ENCODE results near the gene MAN1C1. TPM values are rescaled to one million over a fixed set of nuclear protein-coding genes. Genes with fewer than 3 reads are reported as not detected.

Gene MAN1C1
- total and polyA plus RNA-seq, 9 of the 15 experiments (the other 6 are each of a cell fraction or from before 2014, with no cell fraction given) = 0.04 to 0.44 (median 0.10) TPM; not detected in 3

DNA sequence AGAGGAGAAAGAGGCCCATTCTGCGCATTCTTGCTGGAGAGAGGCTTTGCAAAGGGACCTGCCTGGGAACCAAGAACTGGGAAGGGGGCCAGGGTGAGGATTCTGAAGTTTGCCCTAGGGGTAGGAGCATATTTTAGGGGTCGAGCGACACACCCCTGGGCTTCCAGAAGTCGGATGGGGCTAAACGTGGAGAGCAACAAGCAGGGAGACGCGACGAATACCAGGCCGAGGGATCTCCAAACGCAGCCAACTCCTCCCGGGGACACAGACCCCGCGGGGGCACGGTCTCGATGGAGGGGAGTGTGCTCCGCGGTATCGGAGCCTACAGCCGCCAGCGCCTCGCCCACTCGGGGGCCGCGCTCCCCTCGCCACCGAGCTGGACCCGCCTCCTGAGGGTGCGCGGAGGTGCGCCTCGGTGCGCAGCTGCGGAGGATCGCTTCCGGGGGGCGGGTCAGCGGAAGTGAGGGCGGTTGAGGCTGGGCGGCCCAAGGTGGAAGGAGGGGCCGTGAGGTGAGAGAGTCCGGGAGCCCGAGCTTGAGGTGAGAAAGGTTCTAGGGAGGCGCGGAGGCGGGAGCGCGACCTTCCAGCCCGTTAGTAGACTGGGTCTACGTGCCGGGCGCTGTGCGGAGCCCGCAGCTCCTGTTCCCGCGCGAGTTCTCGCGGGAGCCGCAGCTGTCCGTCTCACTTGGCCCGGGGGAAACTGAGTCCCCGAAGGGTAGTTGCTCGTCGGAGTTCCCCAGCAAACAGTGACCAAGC, 203.1 kb downstream of the MAN1C1 start, which contains the start of gene MTFR1L (continued):
- no peak for TF ChIP-seq IFI16 (CRISPR knock-in tag; IDR thresholded peaks at IDR 0.05)
- TF ChIP-seq MEF2A (IDR thresholded peaks at IDR 0.05; ENCODE audit: control insufficient read depth, low read depth, low read length) = no peak
- no peak for TF ChIP-seq PTTG1 (tag; IDR thresholded peaks at IDR 0.05; ENCODE audit: low read depth)
- TF ChIP-seq ZNF174 (CRISPR knock-in tag; IDR thresholded peaks at IDR 0.05) = no peak
- TF ChIP-seq, protein P1, sequence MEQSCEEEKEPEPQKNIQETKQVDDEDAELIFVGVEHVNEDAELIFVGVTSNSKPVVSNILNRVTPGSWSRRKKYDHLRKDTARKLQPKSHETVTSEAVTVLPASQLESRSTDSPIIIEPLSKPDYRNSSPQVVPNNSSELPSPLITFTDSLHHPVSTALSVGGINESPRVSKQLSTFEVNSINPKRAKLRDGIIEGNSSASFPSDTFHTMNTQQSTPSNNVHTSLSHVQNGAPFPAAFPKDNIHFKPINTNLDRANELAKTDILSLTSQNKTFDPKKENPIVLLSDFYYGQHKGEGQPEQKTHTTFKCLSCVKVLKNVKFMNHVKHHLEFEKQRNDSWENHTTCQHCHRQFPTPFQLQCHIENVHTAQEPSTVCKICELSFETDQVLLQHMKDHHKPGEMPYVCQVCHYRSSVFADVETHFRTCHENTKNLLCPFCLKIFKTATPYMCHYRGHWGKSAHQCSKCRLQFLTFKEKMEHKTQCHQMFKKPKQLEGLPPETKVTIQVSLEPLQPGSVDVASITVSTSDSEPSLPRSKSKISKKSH (CRISPR knock-in tag; IDR thresholded peaks at IDR 0.05) = no peak
- no peak for TF ChIP-seq HMG20B (CRISPR knock-in tag; IDR thresholded peaks at IDR 0.05)
- TF ChIP-seq, protein P2, sequence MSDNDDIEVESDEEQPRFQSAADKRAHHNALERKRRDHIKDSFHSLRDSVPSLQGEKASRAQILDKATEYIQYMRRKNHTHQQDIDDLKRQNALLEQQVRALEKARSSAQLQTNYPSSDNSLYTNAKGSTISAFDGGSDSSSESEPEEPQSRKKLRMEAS (CRISPR knock-in tag; IDR thresholded peaks at IDR 0.05) = peak; percentile 87
- TF ChIP-seq RBBP5 (IDR thresholded peaks at IDR 0.05; ENCODE audit: borderline replicate concordance, insufficient read depth, low read length, poor library complexity, severe bottlenecking) = peak; percentile 92
- TF ChIP-seq ZNF124 (CRISPR knock-in tag; IDR thresholded peaks at IDR 0.05) = no peak
- TF ChIP-seq, protein P3, sequence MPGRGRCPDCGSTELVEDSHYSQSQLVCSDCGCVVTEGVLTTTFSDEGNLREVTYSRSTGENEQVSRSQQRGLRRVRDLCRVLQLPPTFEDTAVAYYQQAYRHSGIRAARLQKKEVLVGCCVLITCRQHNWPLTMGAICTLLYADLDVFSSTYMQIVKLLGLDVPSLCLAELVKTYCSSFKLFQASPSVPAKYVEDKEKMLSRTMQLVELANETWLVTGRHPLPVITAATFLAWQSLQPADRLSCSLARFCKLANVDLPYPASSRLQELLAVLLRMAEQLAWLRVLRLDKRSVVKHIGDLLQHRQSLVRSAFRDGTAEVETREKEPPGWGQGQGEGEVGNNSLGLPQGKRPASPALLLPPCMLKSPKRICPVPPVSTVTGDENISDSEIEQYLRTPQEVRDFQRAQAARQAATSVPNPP (IDR thresholded peaks at IDR 0.05; ENCODE audit: borderline replicate concordance, insufficient read depth, insufficient read length) = no peak
- TF ChIP-seq CCAR2 (IDR thresholded peaks at IDR 0.05; ENCODE audit: low read depth, low read length) = no peak
- peak in 1 of 2 experiments; percentile 69; a peak in 1 of 4 replicates for TF ChIP-seq KDM4B (IDR thresholded peaks at IDR 0.05; ENCODE audit: borderline replicate concordance in 2 of 2, low read depth in 1 of 2)
- peak in 1 of 2 experiments; percentile 83; a peak in 1 of 4 replicates for TF ChIP-seq TEAD1 (CRISPR knock-in tag; IDR thresholded peaks at IDR 0.05)
- no peak for TF ChIP-seq ZNF668 (CRISPR knock-in tag; IDR thresholded peaks at IDR 0.05)
- TF ChIP-seq CBFA2T2 (conservative IDR thresholded peaks at IDR 0.05) = no peak
- no peak for TF ChIP-seq GABPB2 (CRISPR knock-in tag; conservative IDR thresholded peaks at IDR 0.05)
- no peak for TF ChIP-seq EWSR1 (IDR thresholded peaks at IDR 0.05; ENCODE audit: borderline replicate concordance, low read depth, partially characterized antibody)
- TF ChIP-seq ZNF140 (CRISPR knock-in tag; IDR thresholded peaks at IDR 0.05) = no peak
- 0 out of 2 replicates have a peak, but pooled peaks have one; percentile 48 for TF ChIP-seq FOXJ3 (CRISPR knock-in tag; IDR thresholded peaks at IDR 0.05)
- peak; percentile 20; the same call in 1 of the 2 replicates for TF ChIP-seq SIN3B (IDR thresholded peaks at IDR 0.05; ENCODE audit: low read depth)
- no peak for TF ChIP-seq ZNF77 (CRISPR knock-in tag; IDR thresholded peaks at IDR 0.05)
- TF ChIP-seq, protein P4, sequence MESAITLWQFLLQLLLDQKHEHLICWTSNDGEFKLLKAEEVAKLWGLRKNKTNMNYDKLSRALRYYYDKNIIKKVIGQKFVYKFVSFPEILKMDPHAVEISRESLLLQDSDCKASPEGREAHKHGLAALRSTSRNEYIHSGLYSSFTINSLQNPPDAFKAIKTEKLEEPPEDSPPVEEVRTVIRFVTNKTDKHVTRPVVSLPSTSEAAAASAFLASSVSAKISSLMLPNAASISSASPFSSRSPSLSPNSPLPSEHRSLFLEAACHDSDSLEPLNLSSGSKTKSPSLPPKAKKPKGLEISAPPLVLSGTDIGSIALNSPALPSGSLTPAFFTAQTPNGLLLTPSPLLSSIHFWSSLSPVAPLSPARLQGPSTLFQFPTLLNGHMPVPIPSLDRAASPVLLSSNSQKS (CRISPR knock-in tag; IDR thresholded peaks at IDR 0.05) = no peak
- no peak for TF ChIP-seq ZNF699 (CRISPR knock-in tag; IDR thresholded peaks at IDR 0.05; ENCODE audit: insufficient replicate concordance)
- TF ChIP-seq SMAD3 (CRISPR knock-in tag; conservative IDR thresholded peaks at IDR 0.05) = no peak
